Nephron progenitor cell (in vitro differentiated cells): ENCODE data around the gene COG1.

ENCODE experiments used
- DNase-seq: peaks from one replicate; pipeline ENCODE4 v3.0.0; 2021
- H3K27ac Mint-ChIP-seq: 2 replicates; pipeline ENCODE4 v1.8.0; 2021; ENCODE audit warnings: mild to moderate bottlenecking, moderate library complexity, mixed read lengths
- H3K27me3 Mint-ChIP-seq: 2 replicates; pipeline ENCODE4 v1.8.0; 2021; ENCODE audit warnings: mild to moderate bottlenecking, low read depth, mixed read lengths; ENCODE audit not compliant: poor library complexity
- H3K36me3 Mint-ChIP-seq: 2 replicates; pipeline ENCODE4 v1.8.0; 2021; ENCODE audit warnings: low read depth, mixed read lengths
- H3K4me1 Mint-ChIP-seq: 2 replicates; pipeline ENCODE4 v1.8.0; 2021; ENCODE audit warnings: mixed read lengths
- H3K4me3 Mint-ChIP-seq: 2 replicates; pipeline ENCODE4 v1.8.0; 2021; ENCODE audit warnings: mild to moderate bottlenecking, moderate library complexity, mixed read lengths
- H3K9me3 Mint-ChIP-seq: 2 replicates; pipeline ENCODE4 v1.8.0; 2021; ENCODE audit warnings: mild to moderate bottlenecking, moderate library complexity, mixed read lengths
- CTCF ChIP-seq: fragments of 200-600 bp; sonication (generic); IDR thresholded peaks from 2 replicates; pipeline ENCODE4 v1.5.0; 2021; ENCODE audit warnings: antibody characterized with exemption

COG1 gene

DNA sequence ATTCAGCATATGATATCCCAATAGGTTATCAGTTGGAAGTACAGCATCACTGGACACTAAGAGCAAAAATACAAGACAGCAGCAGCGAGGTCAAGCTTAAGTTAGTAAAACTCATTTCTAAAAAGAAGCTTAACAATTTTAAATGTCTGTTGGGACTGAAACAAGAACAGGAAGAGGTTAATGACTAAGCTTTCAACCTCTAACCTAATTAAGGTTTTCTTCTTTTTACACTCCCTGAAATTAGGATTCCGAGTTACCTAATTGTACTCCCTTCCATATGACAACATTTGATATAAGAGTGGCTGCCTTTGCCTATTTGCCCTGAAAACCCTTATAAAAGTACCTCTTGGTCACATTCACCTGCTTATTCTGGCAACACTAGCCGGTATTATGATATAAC lies 34.5 kb downstream of the COG1 start:
- Mint-ChIP-seq H3K27me3 (no peaks in the 10 kb centered on the region), H3K4me3 (no peak overlapping the region), H3K27ac (no peak overlapping the region), H3K36me3 (peaks cover 14% of the 10 kb centered on the region), H3K9me3 (no peaks in the 10 kb centered on the region), H3K4me1 (peaks cover 34% of the 10 kb centered on the region)
- DNase-seq: no peak
- no peak for TF ChIP-seq CTCF

DNA sequence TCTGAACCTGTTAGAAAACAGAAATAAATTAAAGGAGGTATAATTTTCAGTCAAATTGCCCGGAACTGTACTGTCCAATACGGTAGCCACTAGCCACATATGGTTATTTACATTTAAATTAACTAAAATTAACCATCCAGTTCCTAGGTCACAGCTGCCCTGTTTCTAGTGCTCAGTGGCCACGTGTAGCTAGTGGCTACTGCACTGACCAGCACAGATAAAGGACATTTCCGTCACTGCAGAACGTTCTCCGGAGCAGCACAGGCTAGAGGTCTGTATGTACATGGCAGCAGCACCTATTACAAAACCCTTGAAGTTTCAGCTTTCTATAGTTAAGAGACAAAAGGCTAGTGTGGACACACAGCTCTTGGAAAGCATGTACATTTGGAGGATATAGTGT lies 35.1 kb downstream of the COG1 start:
- H3K4me1 Mint-ChIP-seq: peaks cover 39% of the 10 kb centered on the region
- DNase-seq: no peak
- no peak overlapping the region for H3K27ac Mint-ChIP-seq

DNA sequence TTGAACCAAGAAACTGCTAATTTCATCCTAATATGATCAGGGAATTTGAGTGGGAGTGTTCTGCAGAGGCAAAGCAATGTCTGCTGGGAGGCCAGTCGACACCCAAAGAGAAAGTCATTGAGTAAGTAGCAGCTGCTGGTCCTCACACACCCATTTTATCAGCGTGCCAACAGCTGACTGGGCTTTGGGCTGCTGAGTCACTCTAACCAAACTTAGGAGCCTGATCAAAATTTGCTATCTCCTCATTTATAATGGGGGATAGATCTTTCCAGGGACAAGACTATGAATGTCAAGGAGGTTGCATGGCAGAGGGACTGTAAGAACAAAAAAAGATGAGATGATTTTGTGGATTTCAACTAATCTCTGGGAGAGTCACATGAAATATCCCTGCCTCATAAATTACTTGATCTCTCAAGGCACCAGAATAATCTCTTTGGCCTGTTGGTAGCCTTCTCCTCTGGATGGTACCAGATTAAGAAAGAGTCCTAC lies 35.9 kb downstream of the COG1 start:
- peaks cover 47% of the 10 kb centered on the region for H3K4me1 Mint-ChIP-seq
- peaks cover 14% of the 10 kb centered on the region for H3K36me3 Mint-ChIP-seq
- DNase-seq: no peak
- H3K27ac Mint-ChIP-seq: peak overlapping the region; percentile 2
- no peak overlapping the region for H3K4me3 Mint-ChIP-seq
- no peaks in the 10 kb centered on the region for H3K9me3 Mint-ChIP-seq
- no peak for TF ChIP-seq CTCF
- H3K27me3 Mint-ChIP-seq: no peaks in the 10 kb centered on the region

More for the DNA sequence above, 35.1 kb downstream of the COG1 start:
- Mint-ChIP-seq H3K27me3 (no peaks in the 10 kb centered on the region), H3K9me3 (no peaks in the 10 kb centered on the region), H3K36me3 (peaks cover 14% of the 10 kb centered on the region), H3K4me3 (no peak overlapping the region)
- no peak for TF ChIP-seq CTCF

DNA sequence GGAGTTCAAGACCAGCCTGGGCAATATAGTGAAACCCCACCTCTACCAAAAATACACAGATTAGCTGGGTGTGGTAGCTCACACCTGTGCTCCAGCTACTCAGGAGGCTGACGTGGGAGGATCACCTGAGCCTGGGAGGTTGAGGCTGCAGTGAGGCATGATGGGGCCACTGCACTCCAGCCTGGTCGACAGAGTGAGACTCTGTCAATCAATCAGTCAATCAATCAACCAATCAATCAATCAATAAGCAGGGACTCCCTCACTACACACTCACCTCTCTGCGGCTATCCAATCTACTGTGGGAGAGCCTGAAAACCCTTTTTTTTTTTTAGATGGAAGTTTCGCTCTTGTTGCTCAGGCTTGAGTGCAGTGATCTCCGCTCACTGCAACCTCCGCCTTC lies 37.2 kb downstream of the COG1 start:
- H3K9me3 Mint-ChIP-seq: no peaks in the 10 kb centered on the region
- H3K27me3 Mint-ChIP-seq: no peaks in the 10 kb centered on the region
- no peak for DNase-seq
- no peak overlapping the region for H3K27ac Mint-ChIP-seq
- peaks cover 13% of the 10 kb centered on the region for H3K36me3 Mint-ChIP-seq
- H3K4me3 Mint-ChIP-seq: peak overlapping the region; percentile 15
- peaks cover 49% of the 10 kb centered on the region for H3K4me1 Mint-ChIP-seq
- TF ChIP-seq CTCF: no peak

- Mint-ChIP-seq H3K4me1 (peaks cover 59% of the 10 kb centered on the region), H3K36me3 (peaks cover 21% of the 10 kb centered on the region), H3K27ac (peak overlapping the region; percentile 67), H3K27me3 (no peaks in the 10 kb centered on the region), H3K9me3 (no peaks in the 10 kb centered on the region), H3K4me3 (peak overlapping the region; percentile 96)
- TF ChIP-seq CTCF: no peak
- peak; percentile 31 for DNase-seq
Observed at GRCh38 chr17:73231395-73231794, 38.5 kb downstream of the COG1 start.

DNA sequence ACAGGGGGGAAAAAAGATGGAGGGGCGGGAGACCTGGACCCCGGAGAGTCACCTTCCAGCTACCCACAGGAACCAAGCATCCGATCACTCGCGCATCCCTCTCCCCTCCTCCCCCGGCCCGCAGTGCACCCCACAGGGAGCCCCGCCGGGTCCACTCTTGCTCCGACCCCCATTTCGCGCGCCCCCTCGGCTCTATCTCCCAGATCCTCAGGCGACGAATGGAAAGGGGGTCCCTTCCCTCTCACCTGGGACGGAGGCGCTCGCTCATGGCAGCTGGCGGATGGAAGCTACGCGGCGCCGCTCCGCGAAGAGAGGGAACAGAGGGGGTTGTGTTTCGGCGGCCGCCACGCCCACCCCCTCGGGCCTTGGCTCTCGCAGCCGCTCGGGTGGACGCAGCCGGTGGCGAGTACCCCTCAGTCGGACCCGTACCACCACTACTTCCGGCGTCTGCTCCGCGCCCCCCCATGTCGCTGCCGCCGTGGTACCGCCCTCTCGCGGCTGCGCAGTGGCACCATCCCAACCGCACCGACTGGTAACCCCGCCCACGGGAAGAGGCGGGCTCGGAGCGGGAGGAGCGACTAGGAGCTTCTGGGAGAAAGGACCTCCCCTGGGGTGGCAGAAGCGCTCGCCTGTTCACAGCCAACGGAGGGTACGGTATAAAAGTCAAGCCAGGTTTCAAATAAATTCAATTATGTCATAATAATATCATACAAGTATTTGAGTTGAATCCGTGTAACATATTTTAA lies 39.2 kb downstream of the COG1 start:
- H3K27me3 Mint-ChIP-seq: no peaks in the 10 kb centered on the region
- DNase-seq: peak; percentile 98
- peak overlapping the region; percentile 100 for H3K27ac Mint-ChIP-seq
- TF ChIP-seq CTCF: no peak
- peaks cover 65% of the 10 kb centered on the region for H3K4me1 Mint-ChIP-seq
- H3K4me3 Mint-ChIP-seq: peak overlapping the region; percentile 96
- peaks cover 23% of the 10 kb centered on the region for H3K36me3 Mint-ChIP-seq
- H3K9me3 Mint-ChIP-seq: no peaks in the 10 kb centered on the region
